CD14-positive monocyte (primary cell): ENCODE measurements around the gene MAP6D1. TPM values are rescaled to one million over a fixed set of nuclear protein-coding genes. Genes with fewer than 3 reads are reported as not detected.
A peak's percentile ranks its signal among the peaks of the same experiment; 100 is the strongest.

Source experiments
- DNase-seq, 3 donors: peaks; one replicate each; pipeline ENCODE4 v3.0.0-alpha.2; 2011 to 2022
- H2AFZ ChIP-seq: 2 replicates; pipeline ENCODE4 v1.6.0; 2012; ENCODE audit warnings: mild to moderate bottlenecking, low read depth, low read length, inconsistent platforms; ENCODE audit not compliant: insufficient read depth, poor library complexity, severe bottlenecking
- H3K27ac ChIP-seq, 2 donors: 1 replicate in 1 of 2; 2 replicates in 1 of 2; pipeline ENCODE4 v1.5.1; 2012 to 2013; ENCODE audit warnings: low read length in 2 of 2, control low read depth in 1 of 2, inconsistent platforms in 1 of 2, low read depth in 1 of 2, mild to moderate bottlenecking in 1 of 2
- H3K27me3 ChIP-seq, 2 donors: one replicate each; pipeline versions ENCODE4 v1.6.0 to v1.6.1; 2011 to 2013; ENCODE audit warnings: low read length in 2 of 2; ENCODE audit not compliant: control insufficient read depth in 2 of 2, insufficient read depth in 2 of 2
- H3K36me3 ChIP-seq, 2 donors: replicated peaks in 1 of 2; 1 replicate in 1 of 2; 2 replicates in 1 of 2; pipeline versions ENCODE4 v1.5.1 to v1.6.1; 2012 to 2013; ENCODE audit warnings: low read length in 2 of 2, control low read depth in 1 of 2, inconsistent platforms in 1 of 2, mild to moderate bottlenecking in 1 of 2; ENCODE audit not compliant: insufficient read depth in 2 of 2, control insufficient read depth in 1 of 2
- H3K4me1 ChIP-seq, 2 donors: 1 replicate in 1 of 2; 2 replicates in 1 of 2; pipeline versions ENCODE4 v1.5.1 to v1.6.1; 2012 to 2013; ENCODE audit warnings: low read length in 2 of 2, control low read depth in 1 of 2, inconsistent platforms in 1 of 2, mild to moderate bottlenecking in 1 of 2, moderate library complexity in 1 of 2; ENCODE audit not compliant: insufficient read depth in 2 of 2, control insufficient read depth in 1 of 2
- H3K4me2 ChIP-seq: replicated peaks from 2 replicates; pipeline ENCODE3; 2012; ENCODE audit warnings: low read length, moderate library complexity, mild to moderate bottlenecking; ENCODE audit not compliant: poor library complexity, severe bottlenecking; ENCODE audit errors: extremely low read depth
- H3K4me3 ChIP-seq, 3 experiments: fragments of 200-600 bp in 1 of 3; sonication (generic) in 1 of 3; replicated peaks in 1 of 3; 1 replicate in 2 of 3; 2 replicates in 1 of 3; pipeline ENCODE4 v1.5.1; 2011 to 2013; ENCODE audit warnings: low read length in 3 of 3, mild to moderate bottlenecking in 3 of 3, control low read depth in 2 of 3, low read depth in 2 of 3, inconsistent platforms in 1 of 3, moderate library complexity in 1 of 3
- H3K79me2 ChIP-seq: 2 replicates; pipeline ENCODE4 v1.6.0; 2012; ENCODE audit warnings: mild to moderate bottlenecking, control low read depth, inconsistent platforms, low read length, moderate library complexity; ENCODE audit not compliant: insufficient read depth
- H3K9ac ChIP-seq: 2 replicates; pipeline ENCODE4 v1.6.0; 2017; ENCODE audit warnings: low read length, mild to moderate bottlenecking; ENCODE audit not compliant: insufficient read depth, poor library complexity, severe bottlenecking
- H3K9me3 ChIP-seq, 2 donors: replicated peaks in 1 of 2; 1 replicate in 1 of 2; 2 replicates in 1 of 2; pipeline versions ENCODE4 v1.5.1 to v1.6.1; 2012 to 2013; ENCODE audit warnings: low read length in 2 of 2, control low read depth in 1 of 2; ENCODE audit not compliant: control insufficient read depth in 1 of 2, insufficient read depth in 1 of 2
- H4K20me1 ChIP-seq: 2 replicates; pipeline ENCODE4 v1.6.0; 2012; ENCODE audit warnings: mild to moderate bottlenecking, low read length, control low read depth, moderate library complexity; ENCODE audit not compliant: insufficient read depth
- H3K27ac Mint-ChIP-seq, 7 donors: one replicate each; pipeline ENCODE4 v1.8.0; 2020; ENCODE audit warnings: mild to moderate bottlenecking in 7 of 7, mixed read lengths in 7 of 7, moderate library complexity in 6 of 7, inconsistent platforms in 2 of 7
- H3K27me3 Mint-ChIP-seq, 3 donors: one replicate each; pipeline ENCODE4 v1.8.0; 2021 to 2022; ENCODE audit warnings: low read depth in 3 of 3, mild to moderate bottlenecking in 3 of 3, mixed read lengths in 3 of 3, moderate library complexity in 3 of 3, inconsistent platforms in 1 of 3
- H3K36me3 Mint-ChIP-seq, 2 donors: one replicate each; pipeline ENCODE4 v1.8.0; 2020; ENCODE audit warnings: mixed read lengths in 2 of 2, inconsistent platforms in 1 of 2, mild to moderate bottlenecking in 1 of 2
- H3K4me1 Mint-ChIP-seq: one replicate; pipeline ENCODE4 v1.8.0; 2020; ENCODE audit warnings: mild to moderate bottlenecking, mixed read lengths
- H3K4me3 Mint-ChIP-seq, 2 donors: one replicate each; pipeline ENCODE4 v1.8.0; 2020; ENCODE audit warnings: mild to moderate bottlenecking in 2 of 2, mixed read lengths in 2 of 2, moderate library complexity in 1 of 2
- H3K9me3 Mint-ChIP-seq, 7 donors: one replicate each; pipeline ENCODE4 v1.8.0; 2020 to 2022; ENCODE audit warnings: mixed read lengths in 7 of 7, mild to moderate bottlenecking in 6 of 7, moderate library complexity in 6 of 7, inconsistent platforms in 2 of 7
- WGBS: methylation state at CpG from one replicate; pipeline ENCODE4 v1.1.5; 2013; ENCODE audit warnings: missing lambda C conversion rate; ENCODE audit not compliant: insufficient coverage; 5-methylcytosine and 5-hydroxymethylcytosine counted together
- intact Hi-C, 2 donors: fragments of 100-400 bp; cut with micrococcal nuclease; formaldehyde crosslinking; loops; one replicate each; pipeline versions ENCODE4 v1.15.0 to v1.15.1; 2023
- polyA plus RNA-seq, 3 donors: library from polyadenylated mRNA; depleted of rRNA in 1 of 3; unstranded in 2 of 3; stranded (reverse) in 1 of 3; fragments of 300-500 nt in 2 of 3; fragments of >200 nt in 1 of 3; fragmentation: Illumina TruSeq in 2 of 3; gene quantifications; 1 replicate in 2 of 3; 2 replicates in 1 of 3; pipeline ENCODE4 v1.2.3, GENCODE V29; 2012 to 2021
- TF ChIP-seq, protein P1 (sequence below): fragments of 200-600 bp; IDR thresholded peaks from one replicate; pipeline ENCODE4 v1.8.0; 2022; ENCODE audit warnings: antibody characterized with exemption, mild to moderate bottlenecking

MAP6D1 gene
- polyA plus RNA-seq, 3 donors = 0.18 to 0.35 TPM; not detected in 1

DNA sequence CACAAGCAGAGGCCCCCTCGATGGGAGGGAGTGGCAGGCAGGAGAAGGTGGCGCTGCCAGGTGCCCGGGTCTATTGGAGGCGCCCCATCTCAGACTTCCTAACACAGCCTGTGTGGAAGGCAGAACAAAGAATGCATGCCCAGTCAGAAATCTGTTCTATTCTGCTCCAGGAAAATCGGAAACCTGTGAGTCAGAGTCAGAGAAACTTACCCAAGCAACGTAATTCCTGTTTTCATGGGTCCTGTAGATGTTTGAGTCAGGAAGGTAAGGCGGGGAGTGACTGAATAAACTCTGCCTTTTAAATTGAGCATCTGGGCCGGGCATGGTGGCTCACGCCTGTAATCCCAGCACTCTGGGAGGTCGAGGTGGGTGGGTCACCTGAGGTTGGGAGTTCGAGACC is 13.7 kb downstream of the MAP6D1 start:
- peak overlapping the region in 1 of 7 donors; percentile 7 for H3K27ac Mint-ChIP-seq
- intact Hi-C loops = no loop called here
- H3K4me1 ChIP-seq = no peaks in the 10 kb centered on the region
- TF ChIP-seq, protein P1, sequence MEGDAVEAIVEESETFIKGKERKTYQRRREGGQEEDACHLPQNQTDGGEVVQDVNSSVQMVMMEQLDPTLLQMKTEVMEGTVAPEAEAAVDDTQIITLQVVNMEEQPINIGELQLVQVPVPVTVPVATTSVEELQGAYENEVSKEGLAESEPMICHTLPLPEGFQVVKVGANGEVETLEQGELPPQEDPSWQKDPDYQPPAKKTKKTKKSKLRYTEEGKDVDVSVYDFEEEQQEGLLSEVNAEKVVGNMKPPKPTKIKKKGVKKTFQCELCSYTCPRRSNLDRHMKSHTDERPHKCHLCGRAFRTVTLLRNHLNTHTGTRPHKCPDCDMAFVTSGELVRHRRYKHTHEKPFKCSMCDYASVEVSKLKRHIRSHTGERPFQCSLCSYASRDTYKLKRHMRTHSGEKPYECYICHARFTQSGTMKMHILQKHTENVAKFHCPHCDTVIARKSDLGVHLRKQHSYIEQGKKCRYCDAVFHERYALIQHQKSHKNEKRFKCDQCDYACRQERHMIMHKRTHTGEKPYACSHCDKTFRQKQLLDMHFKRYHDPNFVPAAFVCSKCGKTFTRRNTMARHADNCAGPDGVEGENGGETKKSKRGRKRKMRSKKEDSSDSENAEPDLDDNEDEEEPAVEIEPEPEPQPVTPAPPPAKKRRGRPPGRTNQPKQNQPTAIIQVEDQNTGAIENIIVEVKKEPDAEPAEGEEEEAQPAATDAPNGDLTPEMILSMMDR = no peak
- H3K9me3 ChIP-seq = no peaks in the 10 kb centered on the region
- H3K27me3 Mint-ChIP-seq = no peaks in the 10 kb centered on the region
- no peak overlapping the region for H2AFZ ChIP-seq
- H3K79me2 ChIP-seq = no peaks in the 10 kb centered on the region
- no peak overlapping the region for H3K4me3 Mint-ChIP-seq
- peaks cover 61 to 82% of the 10 kb centered on the region in 2 donors for H3K36me3 ChIP-seq
- no peaks in the 10 kb centered on the region for H4K20me1 ChIP-seq
- peaks cover 68 to 89% of the 10 kb centered on the region in 2 donors for H3K36me3 Mint-ChIP-seq
- no peak overlapping the region for H3K4me2 ChIP-seq
- no peak overlapping the region for H3K9ac ChIP-seq
- H3K27me3 ChIP-seq = no peaks in the 10 kb centered on the region
- no peak overlapping the region for H3K27ac ChIP-seq
- no peak for DNase-seq
- 98% methylated on average over 6 of the region's 11 CpGs for WGBS
- H3K4me1 Mint-ChIP-seq = no peaks in the 10 kb centered on the region
- no peak overlapping the region for H3K4me3 ChIP-seq
- no peaks in the 10 kb centered on the region for H3K9me3 Mint-ChIP-seq

DNA sequence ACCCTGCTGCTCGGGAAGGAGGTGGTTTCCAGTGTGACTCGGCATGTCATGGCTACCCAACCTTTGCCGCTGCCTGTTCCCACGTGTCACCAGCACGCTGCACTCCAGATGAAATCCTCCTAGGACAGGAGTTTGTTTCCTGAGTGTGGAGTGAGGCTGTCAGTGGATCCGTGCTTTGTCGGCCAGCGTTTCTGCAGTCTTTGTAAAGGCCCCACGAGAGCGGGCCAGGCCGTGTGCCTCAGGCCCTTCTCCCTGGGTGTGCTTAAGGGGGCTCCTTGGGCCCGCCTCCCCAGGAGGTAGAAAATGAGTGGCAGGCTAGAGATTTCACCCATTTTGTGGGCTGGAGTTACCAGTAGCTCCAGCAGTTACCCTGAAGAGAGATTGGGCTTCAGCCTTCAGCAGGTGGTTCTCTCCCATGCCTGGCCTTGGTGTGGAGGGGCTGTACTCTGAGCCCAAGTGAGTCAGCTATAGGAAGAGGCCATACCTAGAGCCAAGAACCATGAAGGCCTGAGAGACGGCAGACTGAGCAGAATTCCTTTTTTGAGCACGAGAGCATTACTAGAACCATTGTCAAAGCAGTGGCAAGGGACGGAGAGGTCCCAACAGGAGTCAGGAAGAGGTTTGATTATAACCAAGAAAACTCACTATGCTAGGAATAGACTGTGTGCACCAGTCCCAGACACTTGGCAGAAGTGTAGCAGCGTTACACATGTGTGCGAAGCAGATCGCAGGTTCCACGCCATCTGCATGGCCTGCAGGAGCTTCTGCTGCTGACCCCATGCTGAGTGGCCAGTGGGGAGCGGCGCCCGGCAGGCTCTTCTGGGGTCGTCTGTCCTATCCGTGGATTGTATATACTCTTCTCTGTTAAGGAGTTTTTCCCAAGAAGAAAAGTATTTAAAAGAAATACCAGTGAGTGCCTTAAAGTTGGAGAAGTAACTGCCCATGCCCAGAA is 14.5 kb downstream of the MAP6D1 start:
- TF ChIP-seq, protein P1 = no peak
- H3K4me2 ChIP-seq = no peak overlapping the region
- no peak overlapping the region for H2AFZ ChIP-seq
- H3K4me3 ChIP-seq = no peak overlapping the region
- intact Hi-C loops = no loop called here
- no peak overlapping the region for H3K27ac ChIP-seq
- H3K27ac Mint-ChIP-seq = peak overlapping the region in 1 of 7 donors; percentile 33
- no peaks in the 10 kb centered on the region for H3K4me1 Mint-ChIP-seq
- H3K9me3 ChIP-seq = no peaks in the 10 kb centered on the region
- H3K4me1 ChIP-seq = no peaks in the 10 kb centered on the region
- 92% methylated on average over 23 of the region's 24 CpGs for WGBS
- no peak overlapping the region for H3K9ac ChIP-seq
- no peak overlapping the region for H3K4me3 Mint-ChIP-seq
- no peaks in the 10 kb centered on the region for H3K79me2 ChIP-seq
- H3K27me3 Mint-ChIP-seq = no peaks in the 10 kb centered on the region
- peaks cover 68 to 88% of the 10 kb centered on the region in 2 donors for H3K36me3 Mint-ChIP-seq
- H3K9me3 Mint-ChIP-seq = no peaks in the 10 kb centered on the region
- H3K27me3 ChIP-seq = no peaks in the 10 kb centered on the region
- DNase-seq = no peak
- no peaks in the 10 kb centered on the region for H4K20me1 ChIP-seq
- peaks cover 68 to 82% of the 10 kb centered on the region in 2 donors for H3K36me3 ChIP-seq
